ENCODE results near the gene LARP6. TPM values are rescaled to one million over a fixed set of nuclear protein-coding genes. Genes with fewer than 3 reads are reported as not detected.
A peak's percentile ranks its signal among the peaks of the same experiment; 100 is the strongest.

LARP6 gene
- total and polyA plus RNA-seq, 8 donors, result 9.8 to 127 (median 14.1) TPM

GRCh38 chr15:70892002-70892911 lies 38.3 kb upstream of the LARP6 start, which contains the start of the genes LRRC49 and THAP10:
Gene LRRC49 (plus strand): TSS chr15:70892826. CDS start chr15:70892895, 69 bp downstream.
Gene THAP10 (minus strand): TSS chr15:70892433. CDS start chr15:70892272, 161 bp downstream.
- Histone ChIP-seq H3K4me3 (peak within 1 kb of the TSS; percentile 75 to 88 (median 79)), H3K4me1 (peaks cover 7 to 27% (median 25%) of the 10 kb centered on the region in 4 donors)
- WGBS, 5 donors, result 1 to 3% (median 1%) methylated on average over 33 to 61 of the region's 61 CpGs

DNA sequence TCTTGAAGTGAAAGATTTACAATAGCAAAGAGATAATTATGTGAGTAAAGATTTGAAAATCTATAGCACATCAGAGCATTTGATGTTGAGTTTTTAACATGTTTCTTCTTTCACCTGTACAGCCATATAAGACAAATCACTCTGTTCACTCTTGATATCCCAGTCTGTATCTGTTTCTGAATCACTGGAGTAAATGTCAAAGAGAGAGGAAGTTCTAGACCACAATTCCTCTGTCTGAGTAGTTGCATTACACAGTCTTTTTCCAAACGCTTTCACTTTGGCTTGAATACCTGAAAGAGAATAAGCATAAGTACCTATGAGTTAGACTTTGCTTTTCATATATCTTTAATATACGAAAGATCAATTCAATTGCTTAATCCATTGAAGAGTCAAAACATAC lies 28.4 kb upstream of the LARP6 start:
- no peaks in the 10 kb centered on the region for H3K27me3 ChIP-seq
- TF ChIP-seq, protein P1, sequence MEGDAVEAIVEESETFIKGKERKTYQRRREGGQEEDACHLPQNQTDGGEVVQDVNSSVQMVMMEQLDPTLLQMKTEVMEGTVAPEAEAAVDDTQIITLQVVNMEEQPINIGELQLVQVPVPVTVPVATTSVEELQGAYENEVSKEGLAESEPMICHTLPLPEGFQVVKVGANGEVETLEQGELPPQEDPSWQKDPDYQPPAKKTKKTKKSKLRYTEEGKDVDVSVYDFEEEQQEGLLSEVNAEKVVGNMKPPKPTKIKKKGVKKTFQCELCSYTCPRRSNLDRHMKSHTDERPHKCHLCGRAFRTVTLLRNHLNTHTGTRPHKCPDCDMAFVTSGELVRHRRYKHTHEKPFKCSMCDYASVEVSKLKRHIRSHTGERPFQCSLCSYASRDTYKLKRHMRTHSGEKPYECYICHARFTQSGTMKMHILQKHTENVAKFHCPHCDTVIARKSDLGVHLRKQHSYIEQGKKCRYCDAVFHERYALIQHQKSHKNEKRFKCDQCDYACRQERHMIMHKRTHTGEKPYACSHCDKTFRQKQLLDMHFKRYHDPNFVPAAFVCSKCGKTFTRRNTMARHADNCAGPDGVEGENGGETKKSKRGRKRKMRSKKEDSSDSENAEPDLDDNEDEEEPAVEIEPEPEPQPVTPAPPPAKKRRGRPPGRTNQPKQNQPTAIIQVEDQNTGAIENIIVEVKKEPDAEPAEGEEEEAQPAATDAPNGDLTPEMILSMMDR (IDR thresholded peaks at IDR 0.05), result no peak
- no peak for TF ChIP-seq POLR2AphosphoS5 (IDR thresholded peaks at IDR 0.05)
- TF ChIP-seq EP300 (IDR thresholded peaks at IDR 0.05), result no peak
- no peak for TF ChIP-seq POLR2A (IDR thresholded peaks at IDR 0.05)
- H3K4me1 ChIP-seq, result peaks cover 0 to 6% (median 0%) of the 10 kb centered on the region in 4 donors
- WGBS, 5 donors, result 66 to 80% (median 70%) methylated on average over 2 of the region's 2 CpGs
- H3K27ac ChIP-seq, result no peak overlapping the region
- H3K36me3 ChIP-seq, result no peaks in the 10 kb centered on the region
- H3K4me3 ChIP-seq, result no peak overlapping the region
- intact Hi-C loops (cut with DNase I; ENCODE audit: low total_unique reads), result no loop called here
- H3K9me3 ChIP-seq, result no peaks in the 10 kb centered on the region
- no peak for DNase-seq

More at GRCh38 chr15:70892002-70892911, 38.3 kb upstream of the LARP6 start, which contains the start of the genes LRRC49 and THAP10:
- Histone ChIP-seq H3K36me3 (peaks cover 0 to 10% (median 3%) of the 10 kb centered on the region in 4 donors), H3K9me3 (no peaks in the 10 kb centered on the region), H3K27ac (peak within 1 kb of the TSS; percentile 63 to 87 (median 83)), H3K27me3 (no peaks in the 10 kb centered on the region)
- intact Hi-C loops (cut with DNase I; ENCODE audit: low total_unique reads), result no loop called here
- DNase-seq, result peak; percentile 82 to 97
- TF ChIP-seq EP300 (IDR thresholded peaks at IDR 0.05) (peak; percentile 5), POLR2AphosphoS5 (IDR thresholded peaks at IDR 0.05) (peak in 2 of 3 donors; percentile 8 to 43), POLR2A (IDR thresholded peaks at IDR 0.05) (no peak)

DNA sequence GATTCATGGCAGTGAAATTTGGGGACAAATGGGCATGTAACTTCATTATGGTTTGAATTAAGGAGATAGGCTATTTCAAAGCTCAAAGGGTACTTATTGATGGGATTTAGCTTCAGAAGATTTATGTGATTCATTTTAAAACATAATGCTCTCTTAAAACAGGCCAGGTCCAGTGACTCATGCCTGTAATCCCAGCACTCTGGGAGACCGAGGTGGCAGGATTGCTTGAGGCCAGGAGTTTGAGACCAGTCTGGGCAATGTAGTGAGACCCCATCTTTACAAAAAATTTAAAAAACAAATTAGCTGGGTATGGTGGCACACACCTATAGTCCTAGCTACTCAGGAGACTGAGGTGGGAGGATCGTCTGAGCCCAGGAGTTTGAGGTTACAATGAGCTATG lies 26.8 kb upstream of the LARP6 start:
- WGBS, 5 donors, result 71 to 94% (median 91%) methylated on average over 2 of the region's 2 CpGs
- Histone ChIP-seq H3K9me3 (no peaks in the 10 kb centered on the region), H3K27me3 (no peaks in the 10 kb centered on the region), H3K36me3 (no peaks in the 10 kb centered on the region), H3K4me3 (no peak overlapping the region), H3K27ac (no peak overlapping the region), H3K4me1 (peaks cover 0 to 6% (median 0%) of the 10 kb centered on the region in 4 donors)
- intact Hi-C loops (cut with DNase I; ENCODE audit: low total_unique reads), result no loop called here
- no peak for DNase-seq
- TF ChIP-seq POLR2A (IDR thresholded peaks at IDR 0.05), result no peak
- TF ChIP-seq EP300 (IDR thresholded peaks at IDR 0.05), result no peak
- TF ChIP-seq POLR2AphosphoS5 (IDR thresholded peaks at IDR 0.05), result no peak
- TF ChIP-seq, protein P1 (IDR thresholded peaks at IDR 0.05), result no peak

GRCh38 chr15:70879401-70879800 lies 25.4 kb upstream of the LARP6 start:
- no peak overlapping the region for H3K27ac ChIP-seq
- no peak overlapping the region for H3K4me3 ChIP-seq
- peak in 1 of 2 donors; percentile 34 for DNase-seq
- intact Hi-C loops (cut with DNase I; ENCODE audit: low total_unique reads), result no loop called here
- 38 to 75% (median 66%) methylated on average over 2 of the region's 2 CpGs for WGBS, 5 donors
- H3K4me1 ChIP-seq, result peaks cover 0 to 6% (median 0%) of the 10 kb centered on the region in 4 donors
- no peak for TF ChIP-seq EP300 (IDR thresholded peaks at IDR 0.05)
- H3K27me3 ChIP-seq, result no peaks in the 10 kb centered on the region
- no peaks in the 10 kb centered on the region for H3K36me3 ChIP-seq
- H3K9me3 ChIP-seq, result no peaks in the 10 kb centered on the region

- Histone ChIP-seq H3K4me1 (peaks cover 0 to 6% (median 0%) of the 10 kb centered on the region in 4 donors), H3K9me3 (no peaks in the 10 kb centered on the region), H3K27ac (no peak overlapping the region), H3K27me3 (peaks cover 0 to 6% (median 0%) of the 10 kb centered on the region in 3 donors), H3K36me3 (no peaks in the 10 kb centered on the region), H3K4me3 (no peak overlapping the region)
- intact Hi-C loops (cut with DNase I; ENCODE audit: low total_unique reads), result no loop called here
- no peak for TF ChIP-seq POLR2A (IDR thresholded peaks at IDR 0.05)
- no peak for TF ChIP-seq EP300 (IDR thresholded peaks at IDR 0.05)
- TF ChIP-seq, protein P1 (IDR thresholded peaks at IDR 0.05), result no peak
- no peak for TF ChIP-seq POLR2AphosphoS5 (IDR thresholded peaks at IDR 0.05)
- no peak for DNase-seq
- WGBS, 5 donors, result 65 to 76% (median 70%) methylated on average over 2 of the region's 2 CpGs
These were observed 22.7 kb upstream of the LARP6 start for GRCh38 chr15:70876683-70877082.

All from stomach (tissue), 9 donors.